GM10248 (cell line): ENCODE results near the gene TAP2.

Source experiments
- CTCF ChIA-PET: fragments of 300-600 bp; sonication (Branson Sonifier 250); formaldehyde crosslinking; extraction: SDS; loops from one replicate; lab custom pipeline; 2021; ENCODE audit warnings: antibody characterized with exemption; lab: Yijun Ruan, JAX
- POLR2A ChIA-PET: fragments of 350-650 bp; sonication (Branson Sonifier 250); formaldehyde crosslinking; extraction: SDS; loops from one replicate; lab custom pipeline; 2020; ENCODE audit warnings: antibody characterized with exemption; lab: Yijun Ruan, JAX
- DNase-seq: peaks from one replicate; pipeline ENCODE4 v3.0.0; 2012; ENCODE audit errors: extremely low spot score
- TF ChIP-seq, protein P1 (sequence below): IDR thresholded peaks from 2 replicates; pipeline ENCODE4 v1.5.1; 2012; ENCODE audit warnings: mild to moderate bottlenecking, low read depth; ENCODE audit errors: extremely low read depth, missing control alignments, control extremely low read depth

The TAP2 gene

DNA sequence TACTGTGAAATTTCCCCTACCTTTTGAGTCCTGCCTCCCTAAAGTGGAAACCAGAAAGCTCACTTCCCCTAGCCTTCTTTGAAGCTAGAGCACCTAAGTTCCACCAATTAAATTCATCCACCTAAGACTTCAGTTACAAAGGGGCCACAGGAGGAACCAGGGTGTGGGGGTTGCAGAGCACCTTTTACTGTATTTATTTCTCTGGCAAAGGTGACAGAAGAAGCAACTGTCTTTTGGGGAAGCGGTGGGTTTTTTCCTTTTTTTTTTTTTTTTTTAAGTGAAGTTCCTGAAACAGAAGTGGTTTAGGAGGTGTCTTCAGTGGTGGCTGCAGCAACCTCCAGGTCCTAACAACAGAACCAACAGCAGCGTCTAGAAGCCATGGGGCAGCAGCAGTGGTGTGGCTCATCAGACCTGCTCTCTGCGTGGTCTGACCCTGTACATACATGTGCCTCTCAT is 28.5 kb upstream of the TAP2 start:
- peak; percentile 43 for DNase-seq
- ChIA-PET POLR2A (interaction anchor here (0.6 to 1.9 kb wide), 6 partner anchors 13 to 1120 kb away, joined by 3 to 14 read pairs (median 5); partner anchors contain the start of genes PSMB9 and TAP2), CTCF (interaction anchor here (0.6 to 6.2 kb wide), 27 partner anchors 10 to 453 kb away, joined by 3 to 183 read pairs (median 13); partner anchors contain the start of genes HLA-DMA, HLA-DMB, PSMB9 and TAP1)
- TF ChIP-seq, protein P1, sequence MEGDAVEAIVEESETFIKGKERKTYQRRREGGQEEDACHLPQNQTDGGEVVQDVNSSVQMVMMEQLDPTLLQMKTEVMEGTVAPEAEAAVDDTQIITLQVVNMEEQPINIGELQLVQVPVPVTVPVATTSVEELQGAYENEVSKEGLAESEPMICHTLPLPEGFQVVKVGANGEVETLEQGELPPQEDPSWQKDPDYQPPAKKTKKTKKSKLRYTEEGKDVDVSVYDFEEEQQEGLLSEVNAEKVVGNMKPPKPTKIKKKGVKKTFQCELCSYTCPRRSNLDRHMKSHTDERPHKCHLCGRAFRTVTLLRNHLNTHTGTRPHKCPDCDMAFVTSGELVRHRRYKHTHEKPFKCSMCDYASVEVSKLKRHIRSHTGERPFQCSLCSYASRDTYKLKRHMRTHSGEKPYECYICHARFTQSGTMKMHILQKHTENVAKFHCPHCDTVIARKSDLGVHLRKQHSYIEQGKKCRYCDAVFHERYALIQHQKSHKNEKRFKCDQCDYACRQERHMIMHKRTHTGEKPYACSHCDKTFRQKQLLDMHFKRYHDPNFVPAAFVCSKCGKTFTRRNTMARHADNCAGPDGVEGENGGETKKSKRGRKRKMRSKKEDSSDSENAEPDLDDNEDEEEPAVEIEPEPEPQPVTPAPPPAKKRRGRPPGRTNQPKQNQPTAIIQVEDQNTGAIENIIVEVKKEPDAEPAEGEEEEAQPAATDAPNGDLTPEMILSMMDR, result no peak

DNA sequence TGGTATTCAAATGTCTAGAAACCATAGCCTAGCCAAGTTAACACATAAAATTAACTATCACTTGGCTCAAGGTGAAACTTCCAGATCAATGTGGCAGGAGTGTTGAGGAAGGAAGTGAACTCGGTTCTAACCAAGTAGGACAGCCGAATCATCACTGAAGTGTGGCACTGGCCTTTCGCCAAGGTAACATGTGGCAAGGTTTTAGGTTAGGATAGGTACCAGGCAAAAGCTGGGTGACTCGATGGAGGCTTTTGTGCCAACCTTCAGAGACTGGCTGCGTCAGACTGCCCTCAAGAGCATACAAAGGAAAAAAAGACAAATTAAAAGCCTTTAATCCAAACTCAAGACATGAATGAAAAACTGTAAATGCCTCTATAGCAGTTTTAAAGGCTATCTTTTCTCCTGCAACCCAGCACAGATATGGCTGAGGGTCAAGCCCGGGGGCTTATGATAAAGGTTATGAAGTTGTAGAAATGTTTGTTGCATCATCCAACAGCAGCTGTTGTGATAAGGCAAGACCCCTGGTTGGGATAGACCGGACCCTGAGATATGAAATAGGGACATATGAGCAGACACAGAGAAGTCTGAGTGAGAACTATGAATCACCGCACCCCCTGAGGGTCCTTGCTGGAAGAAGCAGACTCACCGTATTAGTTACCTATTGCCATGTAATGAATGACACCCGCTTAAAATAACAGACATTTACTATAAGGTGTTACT is 27.3 kb upstream of the TAP2 start:
- CTCF ChIA-PET, result interaction anchor here (4.7 to 13.7 kb wide), 2 partner anchors 9 to 24 kb away, joined by 159 to 339 read pairs; partner anchors contain the start of genes PSMB8, PSMB9, TAP1 and TAP2
- no peak for DNase-seq
- TF ChIP-seq, protein P1, result no peak
- POLR2A ChIA-PET, result no interaction called here

DNA sequence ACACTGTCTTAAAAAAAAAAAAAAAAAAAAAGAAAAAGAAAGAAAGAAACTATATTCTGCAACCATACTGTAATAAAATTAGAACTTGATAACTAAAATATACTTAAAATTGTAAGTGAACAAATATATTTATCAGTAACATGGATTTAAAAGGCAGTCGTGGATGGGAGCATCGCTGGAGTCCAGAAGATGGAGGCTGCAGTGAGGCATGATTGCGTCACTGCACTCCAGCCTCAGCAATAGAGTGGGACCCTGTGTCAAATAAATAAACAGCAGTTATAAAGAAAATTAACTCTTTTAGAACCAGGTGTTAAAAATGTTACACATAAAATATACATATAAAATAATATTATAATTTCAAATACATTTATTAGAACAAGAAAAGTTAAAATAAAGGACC is 24.2 kb upstream of the TAP2 start:
- POLR2A ChIA-PET, result no interaction called here
- DNase-seq, result no peak
- CTCF ChIA-PET, result interaction anchor here (0.8 to 13.7 kb wide), 4 partner anchors 8 to 71 kb away, joined by 3 to 339 read pairs (median 10); partner anchors contain the start of genes PSMB8, PSMB9, TAP1 and TAP2
- TF ChIP-seq, protein P1, result no peak

DNA sequence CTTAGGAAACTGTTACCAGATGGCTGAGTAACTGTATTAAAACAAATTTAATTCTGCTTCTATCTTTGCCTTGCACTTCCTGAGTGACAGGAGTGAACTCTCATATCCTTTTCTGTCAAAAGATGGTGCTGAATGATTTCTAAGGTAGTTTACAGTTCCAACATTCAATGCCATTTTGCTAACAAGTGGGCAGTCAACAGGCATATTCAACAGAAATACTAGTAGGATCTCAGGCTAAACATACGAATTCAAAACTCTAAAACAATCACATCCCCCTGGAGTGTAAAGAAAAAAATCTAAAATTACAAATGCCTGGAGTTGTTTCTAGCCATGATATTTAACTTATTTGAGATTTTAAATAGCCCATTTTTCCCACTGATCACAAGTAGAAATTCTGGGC is 22.1 kb upstream of the TAP2 start:
- DNase-seq, result no peak
- ChIA-PET CTCF (interaction anchor here (1.2 to 13.7 kb wide), 3 partner anchors 8 to 448 kb away, joined by 3 to 339 read pairs (median 159); partner anchors contain the start of genes PSMB8 and TAP2), POLR2A (no interaction called here)
- TF ChIP-seq, protein P1, result no peak

DNA sequence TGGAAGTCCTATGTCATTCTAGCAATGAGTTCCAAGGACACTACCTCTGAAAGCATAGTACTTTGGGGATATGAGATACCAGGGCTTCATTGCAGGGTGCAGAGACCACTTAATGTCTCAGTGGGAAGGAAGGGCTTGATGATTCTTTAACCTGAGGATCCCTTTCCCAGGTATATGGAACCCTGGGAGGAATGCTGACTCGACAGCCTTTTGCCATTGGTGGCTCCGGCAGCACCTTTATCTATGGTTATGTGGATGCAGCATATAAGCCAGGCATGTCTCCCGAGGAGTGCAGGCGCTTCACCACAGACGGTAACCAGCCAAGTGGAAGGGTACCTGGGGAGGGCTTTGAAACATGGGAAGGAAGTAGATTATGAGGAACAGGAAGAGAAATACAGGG is 19.7 kb upstream of the TAP2 start:
- TF ChIP-seq, protein P1, result no peak
- no peak for DNase-seq
- ChIA-PET POLR2A (interaction anchor here (1.7 kb wide), 1 partner anchor 114 kb away, joined by 5 read pairs; no protein-coding TSS in a partner anchor), CTCF (interaction anchor here (0.9 to 13.7 kb wide), 5 partner anchors 10 to 126 kb away, joined by 3 to 339 read pairs (median 6); partner anchors contain the start of genes PSMB8 and TAP2)

DNA sequence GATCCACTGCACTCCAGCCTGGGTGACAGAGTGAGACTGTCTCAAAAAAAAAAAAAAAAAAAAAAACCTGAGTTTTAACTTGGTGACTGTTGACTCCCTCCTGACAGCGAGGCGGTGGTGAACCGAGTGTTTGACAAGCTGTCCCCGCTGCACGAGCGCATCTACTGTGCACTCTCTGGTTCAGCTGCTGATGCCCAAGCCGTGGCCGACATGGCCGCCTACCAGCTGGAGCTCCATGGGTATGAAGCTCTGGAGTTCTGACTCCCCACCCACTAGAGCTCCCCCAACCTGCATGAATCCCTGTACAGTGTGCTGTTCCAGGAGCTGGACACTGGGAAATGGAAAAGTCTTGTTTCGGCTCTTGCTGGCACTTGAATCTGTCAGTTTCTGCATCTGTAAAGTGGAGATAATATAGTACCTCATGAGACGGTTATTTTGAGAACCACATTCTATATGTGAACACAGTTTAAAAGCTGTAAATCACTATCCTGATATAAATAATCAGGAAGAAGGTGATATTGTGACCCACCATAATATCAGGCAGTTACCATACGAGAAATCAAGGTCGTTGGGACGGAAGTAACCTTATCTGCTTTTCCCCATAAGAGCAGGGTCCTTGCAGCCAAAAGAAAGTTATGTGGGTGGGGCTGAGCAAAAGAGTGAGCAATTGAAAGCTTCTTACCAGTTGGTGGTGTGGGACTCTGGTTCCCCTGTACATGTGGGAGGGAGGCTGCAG is 18.8 kb upstream of the TAP2 start:
- TF ChIP-seq, protein P1, result no peak
- ChIA-PET POLR2A (interaction anchor here (1.7 kb wide), 1 partner anchor 115 kb away, joined by 5 read pairs; no protein-coding TSS in a partner anchor), CTCF (interaction anchor here (0.9 to 13.7 kb wide), 7 partner anchors 11 to 443 kb away, joined by 3 to 339 read pairs (median 5); partner anchors contain the start of genes PSMB8 and TAP2)
- DNase-seq, result no peak
